ENCODE data around the gene TTLL9. TPM values are rescaled to one million over a fixed set of nuclear protein-coding genes. Genes with fewer than 3 reads are reported as not detected.

The TTLL9 gene

DNA sequence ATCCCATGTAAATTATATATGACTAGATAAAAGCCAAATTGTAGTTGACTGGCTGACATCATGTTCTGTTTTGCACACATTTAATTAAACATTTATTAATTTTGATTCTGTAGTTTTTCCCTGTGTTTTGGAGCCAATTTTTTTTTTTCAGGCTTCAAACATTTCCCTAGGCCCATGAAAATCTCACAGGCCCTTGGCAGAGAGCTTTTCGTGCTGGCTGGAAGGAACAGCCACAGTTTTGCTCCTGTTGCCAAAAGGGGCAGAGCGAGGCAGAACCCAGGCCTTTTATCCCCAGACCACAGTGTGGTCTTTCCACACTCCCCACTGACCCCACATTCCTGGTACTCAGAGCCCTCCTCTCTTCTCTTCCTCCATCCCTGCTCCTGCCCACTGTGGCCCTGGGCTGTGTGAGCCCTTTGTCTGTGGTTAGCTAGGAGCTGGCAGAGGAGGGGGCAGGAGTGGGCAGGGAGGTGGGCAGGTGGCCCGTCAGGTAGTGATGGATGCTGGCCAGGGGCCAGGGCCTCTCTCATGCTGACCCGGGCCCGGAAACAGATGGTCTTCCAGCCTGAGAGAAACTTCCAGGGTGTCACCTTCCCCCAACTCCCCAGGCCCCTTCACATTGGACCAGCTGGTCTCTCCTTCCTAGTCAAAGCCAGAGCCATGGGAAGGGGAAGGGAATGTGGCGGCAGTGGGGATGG is 120.4 kb downstream of the TTLL9 start:
- no peak overlapping the region for H2AK5ac ChIP-seq (ENCODE audit: low read depth, low read length)
- no peak overlapping the region for H3K4me3 ChIP-seq (ENCODE audit: low read length in 2 of 2)
- no peaks in the 10 kb centered on the region for H3K79me1 ChIP-seq (ENCODE audit: low read depth, low read length)
- peaks cover 0 to 3% of the 10 kb centered on the region in 2 donors for H3K4me1 ChIP-seq (ENCODE audit: control insufficient read depth in 2 of 2, insufficient read depth in 1 of 2, low read depth in 1 of 2, low read length in 2 of 2)
- H3K14ac ChIP-seq (ENCODE audit: low read length): peak overlapping the region; percentile 10
- H3K36me3 ChIP-seq (replicated peaks in 1 of 2; ENCODE audit: control insufficient read depth in 2 of 2, insufficient read depth in 2 of 2, low read length in 2 of 2): no peaks in the 10 kb centered on the region
- H3K27me3 ChIP-seq (ENCODE audit: control insufficient read depth in 3 of 3, insufficient read depth in 3 of 3, low read depth in 1 of 3, low read length in 3 of 3): peaks cover 3 to 51% (median 23%) of the 10 kb centered on the region in 3 experiments
- peak overlapping the region; percentile 63 for H3K18ac ChIP-seq (ENCODE audit: low read length)
- no peak overlapping the region for H2AFZ ChIP-seq (ENCODE audit: low read length)
- peak overlapping the region; percentile 25 for H2BK15ac ChIP-seq (ENCODE audit: low read length)
- H4K8ac ChIP-seq (ENCODE audit: low read depth, low read length): no peak overlapping the region
- no CpG with 5 or more reads among the region's 6 CpGs for WGBS, 2 donors (ENCODE audit: extremely low coverage in 2 of 2, insufficient read length in 2 of 2, insufficient replicate concordance in 1 of 2)
- H3K9ac ChIP-seq (ENCODE audit: low read depth, low read length, poor library complexity): no peak overlapping the region
- no peak overlapping the region for H2BK5ac ChIP-seq (ENCODE audit: low read length)
- no peak overlapping the region for H4K91ac ChIP-seq (ENCODE audit: low read depth, low read length, poor library complexity)
- H3K27ac ChIP-seq (replicated peaks; ENCODE audit: low read length): no peak overlapping the region
- DNase-seq (ENCODE audit: low spot score): no peak
- H2BK12ac ChIP-seq (ENCODE audit: low read length): peak overlapping the region; percentile 49
- H3K4ac ChIP-seq (ENCODE audit: low read length): no peak overlapping the region
- H3K23ac ChIP-seq (ENCODE audit: low read depth, low read length, poor library complexity): peak overlapping the region; percentile 58
- no peak overlapping the region for H2BK120ac ChIP-seq (ENCODE audit: low read depth, low read length)
- H3K9me3 ChIP-seq (replicated peaks in 1 of 2; ENCODE audit: control insufficient read depth in 2 of 2, insufficient read depth in 1 of 2, low read depth in 1 of 2, low read length in 2 of 2): no peaks in the 10 kb centered on the region
- no peak overlapping the region for H3K4me2 ChIP-seq (ENCODE audit: insufficient read depth, low read length, poor library complexity, severe bottlenecking)

DNA sequence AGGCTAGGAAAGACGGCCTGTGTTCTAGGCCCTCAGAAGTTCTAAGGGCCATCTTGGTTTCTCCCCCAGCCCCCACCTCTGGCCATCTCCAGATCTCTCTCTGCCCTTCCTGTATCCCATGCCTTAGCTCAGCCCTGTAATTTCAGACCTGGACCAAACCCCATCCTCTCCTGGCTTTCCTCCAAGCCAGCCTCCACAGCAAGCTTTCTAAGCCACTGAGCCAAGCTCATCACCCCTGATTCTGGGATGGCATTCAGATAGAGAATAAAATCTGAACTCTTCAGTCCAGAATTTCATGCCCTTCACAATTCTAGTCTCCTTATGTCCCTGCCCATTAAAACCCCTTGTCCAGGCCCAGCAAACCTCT is 120.9 kb downstream of the TTLL9 start:
- Histone ChIP-seq H3K27me3 (ENCODE audit: control insufficient read depth in 3 of 3, insufficient read depth in 3 of 3, low read depth in 1 of 3, low read length in 3 of 3) (peaks cover 3 to 55% (median 25%) of the 10 kb centered on the region in 3 experiments), H3K9me3 (replicated peaks in 1 of 2; ENCODE audit: control insufficient read depth in 2 of 2, insufficient read depth in 1 of 2, low read depth in 1 of 2, low read length in 2 of 2) (no peaks in the 10 kb centered on the region), H3K23ac (ENCODE audit: low read depth, low read length, poor library complexity) (peak overlapping the region; percentile 58), H4K91ac (ENCODE audit: low read depth, low read length, poor library complexity) (no peak overlapping the region), H2BK120ac (ENCODE audit: low read depth, low read length) (no peak overlapping the region), H4K8ac (ENCODE audit: low read depth, low read length) (no peak overlapping the region), H3K14ac (ENCODE audit: low read length) (no peak overlapping the region), H2BK12ac (ENCODE audit: low read length) (peak overlapping the region; percentile 79), H2BK5ac (ENCODE audit: low read length) (no peak overlapping the region), H3K4me2 (ENCODE audit: insufficient read depth, low read length, poor library complexity, severe bottlenecking) (no peak overlapping the region), H3K18ac (ENCODE audit: low read length) (no peak overlapping the region), H3K9ac (ENCODE audit: low read depth, low read length, poor library complexity) (no peak overlapping the region), H3K4me3 (ENCODE audit: low read length in 2 of 2) (no peak overlapping the region), H2AFZ (ENCODE audit: low read length) (no peak overlapping the region), H2AK5ac (ENCODE audit: low read depth, low read length) (no peak overlapping the region), H2BK15ac (ENCODE audit: low read length) (peak overlapping the region; percentile 25), H3K4me1 (ENCODE audit: control insufficient read depth in 2 of 2, insufficient read depth in 1 of 2, low read depth in 1 of 2, low read length in 2 of 2) (peaks cover 0 to 3% of the 10 kb centered on the region in 2 donors), H3K36me3 (replicated peaks in 1 of 2; ENCODE audit: control insufficient read depth in 2 of 2, insufficient read depth in 2 of 2, low read length in 2 of 2) (no peaks in the 10 kb centered on the region), H3K27ac (replicated peaks; ENCODE audit: low read length) (no peak overlapping the region), H3K4ac (ENCODE audit: low read length) (no peak overlapping the region), H3K79me1 (ENCODE audit: low read depth, low read length) (no peaks in the 10 kb centered on the region)
- no CpG with 5 or more reads among the region's 1 CpG for WGBS, 2 donors (ENCODE audit: extremely low coverage in 2 of 2, insufficient read length in 2 of 2, insufficient replicate concordance in 1 of 2)
- DNase-seq (ENCODE audit: low spot score): no peak

DNA sequence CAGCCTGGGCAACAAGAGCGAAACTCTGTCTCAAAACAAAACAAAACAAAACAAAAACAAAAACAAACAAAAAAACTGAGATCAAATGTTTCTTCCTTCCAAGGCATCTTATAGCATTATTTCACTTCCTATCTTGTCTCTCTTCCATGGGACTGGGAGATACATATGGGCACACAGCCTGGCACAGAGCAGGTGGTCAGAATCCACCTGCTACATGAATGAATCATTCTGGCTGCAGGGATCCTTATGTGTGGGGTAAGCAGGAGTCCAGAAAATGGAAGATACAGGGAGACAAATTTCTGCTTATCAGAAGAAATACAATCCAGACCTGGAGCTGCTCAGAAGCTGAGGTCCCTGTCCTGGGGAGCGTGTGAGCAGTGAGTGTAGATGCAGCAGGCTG is 121.7 kb downstream of the TTLL9 start:
- no CpG with 5 or more reads among the region's 2 CpGs for WGBS, 2 donors (ENCODE audit: extremely low coverage in 2 of 2, insufficient read length in 2 of 2, insufficient replicate concordance in 1 of 2)
- no peak for DNase-seq (ENCODE audit: low spot score)
- Histone ChIP-seq H3K9ac (ENCODE audit: low read depth, low read length, poor library complexity) (peak overlapping the region; percentile 51), H3K27me3 (ENCODE audit: control insufficient read depth in 3 of 3, insufficient read depth in 3 of 3, low read depth in 1 of 3, low read length in 3 of 3) (peaks cover 3 to 60% (median 25%) of the 10 kb centered on the region in 3 experiments), H3K9me3 (replicated peaks in 1 of 2; ENCODE audit: control insufficient read depth in 2 of 2, insufficient read depth in 1 of 2, low read depth in 1 of 2, low read length in 2 of 2) (no peaks in the 10 kb centered on the region), H2BK12ac (ENCODE audit: low read length) (no peak overlapping the region), H2BK5ac (ENCODE audit: low read length) (no peak overlapping the region), H4K91ac (ENCODE audit: low read depth, low read length, poor library complexity) (no peak overlapping the region), H3K14ac (ENCODE audit: low read length) (no peak overlapping the region), H2BK120ac (ENCODE audit: low read depth, low read length) (no peak overlapping the region), H3K18ac (ENCODE audit: low read length) (no peak overlapping the region), H3K4me2 (ENCODE audit: insufficient read depth, low read length, poor library complexity, severe bottlenecking) (no peak overlapping the region), H4K8ac (ENCODE audit: low read depth, low read length) (no peak overlapping the region), H2AK5ac (ENCODE audit: low read depth, low read length) (peak overlapping the region; percentile 11), H2AFZ (ENCODE audit: low read length) (no peak overlapping the region), H3K79me1 (ENCODE audit: low read depth, low read length) (no peaks in the 10 kb centered on the region), H3K23ac (ENCODE audit: low read depth, low read length, poor library complexity) (no peak overlapping the region), H3K4me1 (ENCODE audit: control insufficient read depth in 2 of 2, insufficient read depth in 1 of 2, low read depth in 1 of 2, low read length in 2 of 2) (peaks cover 0 to 3% of the 10 kb centered on the region in 2 donors), H3K36me3 (replicated peaks in 1 of 2; ENCODE audit: control insufficient read depth in 2 of 2, insufficient read depth in 2 of 2, low read length in 2 of 2) (no peaks in the 10 kb centered on the region), H3K4me3 (ENCODE audit: low read length in 2 of 2) (no peak overlapping the region), H2BK15ac (ENCODE audit: low read length) (no peak overlapping the region), H3K27ac (replicated peaks; ENCODE audit: low read length) (no peak overlapping the region), H3K4ac (ENCODE audit: low read length) (no peak overlapping the region)

Small RNA genes lying within 50 kb of the gene (small RNA-seq; reads per million reads assigned to genes)
- gene RNU1-94P (ENCODE audit: insufficient read depth): not detected

Data from neuronal stem cell (in vitro differentiated cells).